ENCODE results near the gene CEBPZ. TPM values are rescaled to one million over a fixed set of nuclear protein-coding genes. Genes with fewer than 3 reads are reported as not detected.
"Not testable (repeated sequence)": the region's sequence is repeated elsewhere in the genome, so short reads cannot be mapped to it uniquely, and the experiment has no call there.

Gene CEBPZ
- total and polyA plus RNA-seq, 2 donors (not counting 1 experiment from before 2014, with no cell fraction given), result 19.9 to 48.9 TPM

DNA sequence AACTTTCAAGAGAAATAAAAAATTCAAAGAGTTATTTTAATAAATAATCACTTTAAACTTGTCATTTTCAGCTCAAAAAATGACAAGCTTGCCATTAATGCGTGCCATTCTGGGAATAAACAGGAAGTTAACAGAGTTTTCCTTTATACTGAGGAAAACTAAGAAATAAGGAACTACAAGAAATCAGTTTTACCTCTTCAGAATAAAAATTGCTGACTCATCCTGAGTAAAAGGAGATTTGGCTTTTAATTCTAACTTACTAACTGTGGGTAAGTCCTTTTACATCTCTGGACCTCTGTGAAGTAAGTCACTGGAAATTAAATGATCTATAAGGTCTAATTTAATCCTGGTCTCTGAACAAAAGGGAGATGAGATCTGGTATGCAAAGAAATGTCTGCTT, 16.1 kb downstream of the CEBPZ start:
- Histone ChIP-seq H4K20me1 (ENCODE audit: control insufficient read depth, extremely low read depth, insufficient read depth, low read length) (no peaks in the 10 kb centered on the region), H3K27me3 (ENCODE audit: control insufficient read depth, insufficient read depth, low read length) (no peaks in the 10 kb centered on the region), H3K4me3 (replicated peaks in 1 of 4; ENCODE audit: control extremely low read depth in 1 of 4, insufficient read depth in 1 of 4, low read depth in 3 of 4, low read length in 4 of 4) (no peak overlapping the region), H3K79me2 (ENCODE audit: control insufficient read depth, insufficient read depth, low read length) (no peaks in the 10 kb centered on the region), H3K27ac (ENCODE audit: insufficient read depth, low read length) (no peak overlapping the region), H3K36me3 (ENCODE audit: control insufficient read depth, insufficient read depth, low read length) (peaks cover 1% of the 10 kb centered on the region), H3K4me1 (ENCODE audit: control insufficient read depth, extremely low read depth, insufficient read depth, low read length) (no peaks in the 10 kb centered on the region), H2AFZ (ENCODE audit: low read length) (no peak overlapping the region), H3K4me2 (ENCODE audit: extremely low read depth, insufficient read depth, low read length) (no peak overlapping the region), H3K9me3 (ENCODE audit: control insufficient read depth, insufficient read depth, low read depth, low read length) (no peaks in the 10 kb centered on the region), H3K9ac (ENCODE audit: insufficient read depth, low read length) (no peak overlapping the region)
- DNase-seq (ENCODE audit: low read depth in 2 of 2), result peak; percentile 7 to 12
- TF ChIP-seq, protein P1, sequence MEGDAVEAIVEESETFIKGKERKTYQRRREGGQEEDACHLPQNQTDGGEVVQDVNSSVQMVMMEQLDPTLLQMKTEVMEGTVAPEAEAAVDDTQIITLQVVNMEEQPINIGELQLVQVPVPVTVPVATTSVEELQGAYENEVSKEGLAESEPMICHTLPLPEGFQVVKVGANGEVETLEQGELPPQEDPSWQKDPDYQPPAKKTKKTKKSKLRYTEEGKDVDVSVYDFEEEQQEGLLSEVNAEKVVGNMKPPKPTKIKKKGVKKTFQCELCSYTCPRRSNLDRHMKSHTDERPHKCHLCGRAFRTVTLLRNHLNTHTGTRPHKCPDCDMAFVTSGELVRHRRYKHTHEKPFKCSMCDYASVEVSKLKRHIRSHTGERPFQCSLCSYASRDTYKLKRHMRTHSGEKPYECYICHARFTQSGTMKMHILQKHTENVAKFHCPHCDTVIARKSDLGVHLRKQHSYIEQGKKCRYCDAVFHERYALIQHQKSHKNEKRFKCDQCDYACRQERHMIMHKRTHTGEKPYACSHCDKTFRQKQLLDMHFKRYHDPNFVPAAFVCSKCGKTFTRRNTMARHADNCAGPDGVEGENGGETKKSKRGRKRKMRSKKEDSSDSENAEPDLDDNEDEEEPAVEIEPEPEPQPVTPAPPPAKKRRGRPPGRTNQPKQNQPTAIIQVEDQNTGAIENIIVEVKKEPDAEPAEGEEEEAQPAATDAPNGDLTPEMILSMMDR (conservative IDR thresholded peaks at IDR 0.05 in 1 of 2, IDR thresholded peaks at IDR 0.05 in 1 of 2; ENCODE audit: low read depth in 1 of 2, low read length in 2 of 2), result no peak
- no peak for TF ChIP-seq EZH2 (IDR thresholded peaks at IDR 0.05; ENCODE audit: low read length, missing control alignments)

DNA sequence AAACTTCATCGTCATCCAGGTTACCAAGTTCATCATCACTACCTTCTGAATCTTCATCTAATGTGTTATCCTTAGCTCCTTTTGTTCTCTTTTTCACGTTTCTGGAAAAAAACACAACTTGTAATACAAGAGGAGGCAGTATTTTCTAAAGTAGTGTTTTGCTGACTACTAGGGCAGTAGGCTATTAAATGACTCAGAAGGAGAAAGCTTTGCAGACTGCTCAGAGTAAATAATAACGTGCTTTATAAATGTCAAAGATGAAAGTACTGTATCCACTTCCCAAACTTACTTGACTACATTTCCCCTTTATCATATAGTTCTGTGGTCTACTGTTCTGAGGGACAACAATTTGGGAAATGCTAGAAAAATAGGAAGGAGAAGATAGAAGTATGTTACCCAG, 19.5 kb downstream of the CEBPZ start:
- peaks cover 3% of the 10 kb centered on the region for H3K79me2 ChIP-seq (ENCODE audit: control insufficient read depth, insufficient read depth, low read length)
- no peaks in the 10 kb centered on the region for H4K20me1 ChIP-seq (ENCODE audit: control insufficient read depth, extremely low read depth, insufficient read depth, low read length)
- no peak overlapping the region for H3K27ac ChIP-seq (ENCODE audit: insufficient read depth, low read length)
- no peak overlapping the region for H2AFZ ChIP-seq (ENCODE audit: low read length)
- peak in 1 of 2 donors; percentile 9 for DNase-seq (ENCODE audit: low read depth in 2 of 2)
- no peaks in the 10 kb centered on the region for H3K27me3 ChIP-seq (ENCODE audit: control insufficient read depth, insufficient read depth, low read length)
- no peaks in the 10 kb centered on the region for H3K9me3 ChIP-seq (ENCODE audit: control insufficient read depth, insufficient read depth, low read depth, low read length)
- H3K9ac ChIP-seq (ENCODE audit: insufficient read depth, low read length), result no peak overlapping the region
- H3K4me1 ChIP-seq (ENCODE audit: control insufficient read depth, extremely low read depth, insufficient read depth, low read length), result no peaks in the 10 kb centered on the region
- peaks cover 3% of the 10 kb centered on the region for H3K36me3 ChIP-seq (ENCODE audit: control insufficient read depth, insufficient read depth, low read length)
- H3K4me2 ChIP-seq (ENCODE audit: extremely low read depth, insufficient read depth, low read length), result no peak overlapping the region
- no peak overlapping the region for H3K4me3 ChIP-seq (replicated peaks in 1 of 4; ENCODE audit: control extremely low read depth in 1 of 4, insufficient read depth in 1 of 4, low read depth in 3 of 4, low read length in 4 of 4)
- TF ChIP-seq EZH2 (IDR thresholded peaks at IDR 0.05; ENCODE audit: low read length, missing control alignments), result no peak
- TF ChIP-seq, protein P1 (conservative IDR thresholded peaks at IDR 0.05 in 1 of 2, IDR thresholded peaks at IDR 0.05 in 1 of 2; ENCODE audit: low read depth in 1 of 2, low read length in 2 of 2), result no peak

DNA sequence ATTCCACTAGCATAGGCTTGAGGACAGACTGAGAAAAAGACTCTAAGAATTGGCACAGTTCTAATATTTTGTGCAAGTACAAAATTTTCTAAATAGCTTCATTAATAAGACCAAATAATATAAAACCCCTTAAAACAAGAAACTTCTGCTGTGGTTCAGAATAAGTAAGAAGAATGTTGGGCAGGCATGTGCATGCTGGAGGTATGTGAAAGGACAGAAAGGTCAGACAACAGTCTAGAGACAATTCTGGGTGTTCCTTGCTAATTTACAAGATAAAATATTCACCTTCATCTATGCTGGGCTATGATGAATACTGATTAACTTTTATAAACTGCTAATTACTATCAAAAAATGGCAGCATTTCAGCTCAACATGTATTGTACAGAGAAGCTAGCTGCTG, 20.2 kb downstream of the CEBPZ start:
- Histone ChIP-seq H3K79me2 (ENCODE audit: control insufficient read depth, insufficient read depth, low read length) (peaks cover 4% of the 10 kb centered on the region), H3K27ac (ENCODE audit: insufficient read depth, low read length) (no peak overlapping the region), H3K36me3 (ENCODE audit: control insufficient read depth, insufficient read depth, low read length) (peaks cover 3% of the 10 kb centered on the region), H3K9ac (ENCODE audit: insufficient read depth, low read length) (no peak overlapping the region), H3K9me3 (ENCODE audit: control insufficient read depth, insufficient read depth, low read depth, low read length) (no peaks in the 10 kb centered on the region), H3K4me2 (ENCODE audit: extremely low read depth, insufficient read depth, low read length) (no peak overlapping the region), H3K4me3 (replicated peaks in 1 of 4; ENCODE audit: control extremely low read depth in 1 of 4, insufficient read depth in 1 of 4, low read depth in 3 of 4, low read length in 4 of 4) (no peak overlapping the region), H4K20me1 (ENCODE audit: control insufficient read depth, extremely low read depth, insufficient read depth, low read length) (no peaks in the 10 kb centered on the region), H2AFZ (ENCODE audit: low read length) (no peak overlapping the region), H3K4me1 (ENCODE audit: control insufficient read depth, extremely low read depth, insufficient read depth, low read length) (no peaks in the 10 kb centered on the region), H3K27me3 (ENCODE audit: control insufficient read depth, insufficient read depth, low read length) (no peaks in the 10 kb centered on the region)
- TF ChIP-seq EZH2 (IDR thresholded peaks at IDR 0.05; ENCODE audit: low read length, missing control alignments), result no peak
- TF ChIP-seq, protein P1 (conservative IDR thresholded peaks at IDR 0.05 in 1 of 2, IDR thresholded peaks at IDR 0.05 in 1 of 2; ENCODE audit: low read depth in 1 of 2, low read length in 2 of 2), result no peak
- DNase-seq (ENCODE audit: low read depth in 2 of 2), result peak in 1 of 2 donors; percentile 56

DNA sequence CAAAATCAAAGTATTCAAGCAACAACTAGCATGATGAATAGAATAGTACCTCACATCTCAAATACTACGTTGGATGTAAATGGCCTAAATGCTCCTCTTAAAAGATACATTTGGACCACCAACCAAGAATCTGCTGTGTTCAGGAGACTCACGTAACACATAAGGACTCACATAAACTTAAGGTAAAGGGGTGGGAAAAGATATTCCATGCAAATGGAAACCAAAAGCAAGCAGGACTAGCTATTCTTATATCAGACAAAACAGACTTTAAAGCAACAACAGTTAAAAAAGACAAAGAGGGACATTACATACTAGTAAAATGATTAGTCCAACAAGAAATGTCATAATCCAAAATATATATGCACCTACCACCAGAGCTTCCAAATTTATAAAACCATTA, 24.6 kb downstream of the CEBPZ start:
- H3K9ac ChIP-seq (ENCODE audit: insufficient read depth, low read length); H4K20me1 ChIP-seq (ENCODE audit: control insufficient read depth, extremely low read depth, insufficient read depth, low read length); H3K9me3 ChIP-seq (ENCODE audit: control insufficient read depth, insufficient read depth, low read depth, low read length); H3K4me2 ChIP-seq (ENCODE audit: extremely low read depth, insufficient read depth, low read length); H3K4me1 ChIP-seq (ENCODE audit: control insufficient read depth, extremely low read depth, insufficient read depth, low read length); H3K27ac ChIP-seq (ENCODE audit: insufficient read depth, low read length); DNase-seq (ENCODE audit: low read depth in 2 of 2); H2AFZ ChIP-seq (ENCODE audit: low read length); H3K36me3 ChIP-seq (ENCODE audit: control insufficient read depth, insufficient read depth, low read length); H3K27me3 ChIP-seq (ENCODE audit: control insufficient read depth, insufficient read depth, low read length); H3K4me3 ChIP-seq (replicated peaks in 1 of 4; ENCODE audit: control extremely low read depth in 1 of 4, insufficient read depth in 1 of 4, low read depth in 3 of 4, low read length in 4 of 4); H3K79me2 ChIP-seq (ENCODE audit: control insufficient read depth, insufficient read depth, low read length): not testable (repeated sequence)
